Colonic mucosa (tissue), 4 donors: ENCODE data around the gene IQCN. TPM values are rescaled to one million over a fixed set of nuclear protein-coding genes. Genes with fewer than 3 reads are reported as not detected.

Experiments
- DNase-seq: peaks from one replicate; pipeline ENCODE4 v3.0.0-alpha.2; 2020
- H3K27ac ChIP-seq: fragments of 200-600 bp; one replicate; pipeline ENCODE4 v1.8.0; 2021
- H3K27me3 ChIP-seq: fragments of 200-600 bp; one replicate; pipeline ENCODE4 v1.8.0; 2021
- H3K36me3 ChIP-seq: fragments of 200-600 bp; one replicate; pipeline ENCODE4 v1.8.0; 2021
- H3K4me1 ChIP-seq: fragments of 200-600 bp; one replicate; pipeline ENCODE4 v1.8.0; 2021; ENCODE audit warnings: mild to moderate bottlenecking
- H3K4me3 ChIP-seq: fragments of 200-600 bp; one replicate; pipeline ENCODE4 v1.8.0; 2021
- H3K9ac ChIP-seq, 2 donors: one replicate each; pipeline ENCODE4 v1.7.0; 2013; ENCODE audit warnings: control low read depth in 2 of 2, low read depth in 2 of 2, low read length in 2 of 2
- H3K9me3 ChIP-seq: fragments of 200-600 bp; one replicate; pipeline ENCODE4 v1.8.0; 2021
- intact Hi-C: fragments of 100-400 bp; cut with DNase I; formaldehyde crosslinking; loops from one replicate; pipeline ENCODE4 v1.14.1; 2022
- total RNA-seq, 2 donors: library from RNA; stranded (reverse); fragmentation: NEBNext Ultra II Directional in 1 of 2; extraction: Animal tissue kit (Norgen Biotek cat#: 25700) in 1 of 2; gene quantifications; one replicate each; pipeline ENCODE4 v1.2.1, GENCODE V29; 2021
- TF ChIP-seq, protein P1 (sequence below): fragments of 200-600 bp; IDR thresholded peaks from one replicate; pipeline ENCODE4 v1.8.0; 2022; ENCODE audit warnings: antibody characterized with exemption, mild to moderate bottlenecking
- donor health status: healthy.
- donor health status: DM: no; HTN: no; CAD: no.
- donor health status: DM: no; HTN: no; CAD: no.

The IQCN gene
- total RNA-seq, 2 donors from 2014 or later: 1.7 to 3.0 TPM

DNA sequence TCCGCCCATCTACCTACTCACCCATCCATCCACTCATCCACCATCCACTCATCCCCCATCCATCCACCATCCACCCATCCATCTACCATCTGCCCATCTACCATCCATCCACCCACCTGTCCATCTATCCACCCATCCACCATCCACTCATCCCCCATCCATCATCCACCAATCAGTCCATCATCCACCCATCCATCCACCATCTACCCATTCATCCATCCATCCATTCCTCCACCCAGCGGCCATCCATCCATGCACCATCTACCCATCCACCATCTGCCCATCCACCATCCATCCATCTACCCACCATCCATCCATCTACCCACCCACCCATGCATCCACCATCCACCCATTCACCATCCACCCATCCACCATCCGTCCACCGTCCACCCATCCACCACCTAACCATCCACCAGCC lies 20.8 kb upstream of the IQCN start:
- H3K27me3 ChIP-seq: no peaks in the 10 kb centered on the region
- H3K27ac ChIP-seq: no peak overlapping the region
- no peaks in the 10 kb centered on the region for H3K9me3 ChIP-seq
- H3K9ac ChIP-seq: no peak overlapping the region
- H3K4me3 ChIP-seq: no peak overlapping the region
- no peak for DNase-seq
- H3K4me1 ChIP-seq: peaks cover 10% of the 10 kb centered on the region
- no peaks in the 10 kb centered on the region for H3K36me3 ChIP-seq
- intact Hi-C loops: no loop called here
- TF ChIP-seq, protein P1, sequence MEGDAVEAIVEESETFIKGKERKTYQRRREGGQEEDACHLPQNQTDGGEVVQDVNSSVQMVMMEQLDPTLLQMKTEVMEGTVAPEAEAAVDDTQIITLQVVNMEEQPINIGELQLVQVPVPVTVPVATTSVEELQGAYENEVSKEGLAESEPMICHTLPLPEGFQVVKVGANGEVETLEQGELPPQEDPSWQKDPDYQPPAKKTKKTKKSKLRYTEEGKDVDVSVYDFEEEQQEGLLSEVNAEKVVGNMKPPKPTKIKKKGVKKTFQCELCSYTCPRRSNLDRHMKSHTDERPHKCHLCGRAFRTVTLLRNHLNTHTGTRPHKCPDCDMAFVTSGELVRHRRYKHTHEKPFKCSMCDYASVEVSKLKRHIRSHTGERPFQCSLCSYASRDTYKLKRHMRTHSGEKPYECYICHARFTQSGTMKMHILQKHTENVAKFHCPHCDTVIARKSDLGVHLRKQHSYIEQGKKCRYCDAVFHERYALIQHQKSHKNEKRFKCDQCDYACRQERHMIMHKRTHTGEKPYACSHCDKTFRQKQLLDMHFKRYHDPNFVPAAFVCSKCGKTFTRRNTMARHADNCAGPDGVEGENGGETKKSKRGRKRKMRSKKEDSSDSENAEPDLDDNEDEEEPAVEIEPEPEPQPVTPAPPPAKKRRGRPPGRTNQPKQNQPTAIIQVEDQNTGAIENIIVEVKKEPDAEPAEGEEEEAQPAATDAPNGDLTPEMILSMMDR: no peak

DNA sequence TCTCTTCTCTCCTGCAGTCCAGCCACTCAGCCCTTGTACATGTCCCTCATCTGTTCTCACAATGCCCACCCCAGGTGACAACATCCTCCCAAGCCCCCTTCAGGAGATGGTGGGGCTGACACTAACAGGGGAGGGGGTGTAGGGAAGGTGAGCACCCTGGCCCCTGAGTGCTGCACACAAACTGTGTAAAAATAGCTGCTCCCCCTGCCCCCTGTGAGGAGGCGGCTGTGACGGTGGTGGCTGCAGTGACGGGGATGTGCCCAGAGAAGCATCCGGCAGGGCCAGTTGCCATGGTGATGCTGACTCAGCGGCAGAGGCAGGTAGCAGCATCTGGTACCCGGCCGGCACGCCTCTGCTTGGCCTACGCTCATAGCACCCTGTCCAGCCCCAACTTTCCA lies 20.2 kb upstream of the IQCN start:
- H3K4me3 ChIP-seq: no peak overlapping the region
- intact Hi-C loops: no loop called here
- TF ChIP-seq, protein P1: no peak
- H3K9me3 ChIP-seq: no peaks in the 10 kb centered on the region
- no peaks in the 10 kb centered on the region for H3K36me3 ChIP-seq
- peaks cover 10% of the 10 kb centered on the region for H3K4me1 ChIP-seq
- H3K9ac ChIP-seq: peak overlapping the region; percentile 9 to 47
- H3K27me3 ChIP-seq: no peaks in the 10 kb centered on the region
- H3K27ac ChIP-seq: no peak overlapping the region
- DNase-seq: no peak

DNA sequence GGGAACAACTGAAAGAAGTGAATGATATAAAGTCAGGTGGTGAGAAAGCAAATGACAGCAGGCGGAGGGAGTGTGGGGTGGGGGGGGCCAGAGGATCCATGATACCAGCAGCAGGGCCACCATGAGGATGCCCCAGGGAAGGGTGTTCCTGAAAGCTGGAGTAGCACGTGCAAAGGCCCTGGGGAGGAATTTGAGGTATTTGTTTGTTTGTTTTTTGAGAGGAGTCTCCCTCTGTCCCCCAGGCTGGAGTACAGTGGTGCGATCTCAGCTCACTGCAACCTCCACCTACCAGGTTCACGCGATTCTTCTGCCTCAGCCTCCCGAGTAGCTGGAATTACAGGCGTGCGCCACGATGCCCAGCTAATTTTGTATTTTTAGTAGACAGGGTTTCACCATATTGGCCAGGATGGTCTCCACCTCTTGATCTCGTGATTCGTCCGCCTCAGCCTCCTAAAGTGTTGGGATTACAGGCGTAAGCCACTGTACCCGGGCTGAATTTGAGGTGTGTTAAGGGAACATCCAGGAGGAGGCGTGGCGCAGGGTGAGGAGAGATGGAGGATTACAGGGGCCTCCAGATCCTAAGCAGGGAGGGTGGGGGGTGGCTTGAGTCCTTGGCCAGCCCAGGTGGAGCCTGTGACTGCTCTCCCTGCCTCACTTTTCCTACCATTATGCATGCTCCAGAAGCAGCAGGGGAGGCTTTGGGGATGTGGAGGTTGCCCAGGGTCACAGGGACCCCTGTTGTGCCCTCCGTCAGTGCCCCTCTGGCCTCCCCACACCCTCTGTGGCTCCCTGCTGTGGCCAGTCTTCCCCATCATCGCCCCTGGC lies 19.6 kb upstream of the IQCN start:
- no peak for DNase-seq
- intact Hi-C loops: no loop called here
- no peak overlapping the region for H3K4me3 ChIP-seq

DNA sequence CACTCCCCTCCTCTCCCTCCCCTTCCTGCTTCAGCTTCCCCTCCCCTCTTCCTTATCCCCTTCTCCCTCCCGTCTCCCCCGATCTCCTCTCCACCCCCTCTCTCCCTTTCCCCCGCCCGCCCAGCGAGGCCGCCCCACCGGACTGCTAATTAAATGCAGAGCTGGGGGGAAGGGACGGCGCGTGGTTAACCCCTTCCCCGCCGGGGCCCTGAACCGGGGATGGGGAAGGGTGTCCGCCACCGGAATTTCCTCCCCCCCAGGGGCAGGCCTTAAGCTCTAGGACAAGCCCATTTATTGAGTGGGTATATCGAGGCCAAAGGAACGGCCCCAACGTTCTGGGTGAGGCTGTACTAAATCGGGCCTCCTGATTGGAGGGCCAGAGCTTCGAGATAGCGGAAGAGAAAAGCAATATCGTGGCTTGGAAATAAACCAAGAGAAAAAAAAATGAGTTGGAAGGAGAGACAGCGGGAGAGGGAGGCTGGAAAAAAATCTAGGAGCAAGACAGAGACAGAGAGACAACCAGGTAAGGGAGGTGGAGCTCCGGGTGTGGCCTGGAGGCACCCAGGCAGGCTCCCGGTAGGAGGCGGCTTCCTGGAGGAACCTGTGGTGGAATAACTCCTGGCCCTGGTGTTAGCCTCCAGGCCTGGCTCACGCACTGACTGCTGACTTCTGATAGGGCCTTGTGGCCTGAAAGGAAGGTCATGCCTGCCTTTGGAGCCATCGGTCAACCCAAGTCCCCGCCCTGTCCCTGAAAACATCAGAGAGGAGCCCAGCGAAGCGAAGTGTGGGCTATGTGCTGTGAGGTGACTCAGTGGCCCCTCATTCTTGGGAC lies 18.8 kb upstream of the IQCN start:
- H3K27me3 ChIP-seq: no peaks in the 10 kb centered on the region
- TF ChIP-seq, protein P1: no peak
- DNase-seq: peak; percentile 83
- peaks cover 10% of the 10 kb centered on the region for H3K4me1 ChIP-seq
- H3K4me3 ChIP-seq: peak overlapping the region; percentile 48
- peak overlapping the region; percentile 86 for H3K27ac ChIP-seq
- intact Hi-C loops: no loop called here
- H3K36me3 ChIP-seq: no peaks in the 10 kb centered on the region
- H3K9me3 ChIP-seq: no peaks in the 10 kb centered on the region
- H3K9ac ChIP-seq: peak overlapping the region; percentile 75 to 88

More for the DNA sequence above, 19.6 kb upstream of the IQCN start:
- TF ChIP-seq, protein P1: no peak
- peak overlapping the region; percentile 75 to 88 for H3K9ac ChIP-seq
- no peaks in the 10 kb centered on the region for H3K27me3 ChIP-seq
- peak overlapping the region; percentile 86 for H3K27ac ChIP-seq
- no peaks in the 10 kb centered on the region for H3K36me3 ChIP-seq
- peaks cover 10% of the 10 kb centered on the region for H3K4me1 ChIP-seq
- H3K9me3 ChIP-seq: no peaks in the 10 kb centered on the region

DNA sequence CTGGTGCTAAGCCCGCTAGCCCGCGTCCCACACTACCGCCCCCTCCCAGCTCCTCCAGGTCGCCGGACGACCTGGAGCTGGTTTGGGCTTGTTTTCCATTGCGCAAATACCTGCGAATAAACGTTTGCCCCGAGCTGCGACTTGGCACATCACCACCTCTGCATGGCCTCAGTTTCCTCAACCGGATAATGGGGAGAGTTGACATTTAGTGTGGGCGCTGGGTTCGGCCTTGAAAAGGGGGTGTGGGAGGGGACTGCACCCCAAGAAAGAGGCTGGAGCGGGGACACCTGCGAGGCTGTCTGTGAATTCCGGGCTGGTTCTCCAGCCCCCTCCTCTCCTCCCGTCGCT lies 18.2 kb upstream of the IQCN start:
- peak overlapping the region; percentile 48 for H3K4me3 ChIP-seq
- peak overlapping the region; percentile 75 to 88 for H3K9ac ChIP-seq
- TF ChIP-seq, protein P1: no peak
- intact Hi-C loops: no loop called here
- no peaks in the 10 kb centered on the region for H3K9me3 ChIP-seq
- H3K27ac ChIP-seq: peak overlapping the region; percentile 86
- no peaks in the 10 kb centered on the region for H3K27me3 ChIP-seq
- peaks cover 10% of the 10 kb centered on the region for H3K4me1 ChIP-seq
- peak; percentile 63 for DNase-seq
- H3K36me3 ChIP-seq: no peaks in the 10 kb centered on the region
